GM12878 (cell line): ENCODE data around the gene HAUS7.

Experiments used
- CTCF ChIP-seq, 3 experiments: IDR thresholded peaks in 2 of 3; conservative IDR thresholded peaks in 1 of 3; 2 replicates each; pipeline ENCODE4 v1.5.1; 2011; ENCODE audit warnings: low read depth in 3 of 3, low read length in 3 of 3, mild to moderate bottlenecking in 3 of 3, control low read depth in 2 of 3, moderate library complexity in 2 of 3, inconsistent platforms in 1 of 3, mixed read lengths in 1 of 3; ENCODE audit not compliant: control insufficient read depth in 2 of 3, insufficient read depth in 1 of 3; ENCODE audit errors: extremely low read depth in 1 of 3
- ESRRA ChIP-seq: IDR thresholded peaks from 2 replicates; pipeline ENCODE4 v1.6.1; 2012; ENCODE audit warnings: mild to moderate bottlenecking, low read length, improper control_type of control experiment
- NFYA ChIP-seq: IDR thresholded peaks from 2 replicates; pipeline ENCODE4 v1.6.1; 2011; ENCODE audit warnings: low read depth, mild to moderate bottlenecking, low read length, improper control_type of control experiment, borderline replicate concordance
- TF ChIP-seq, protein P1 (sequence below): IDR thresholded peaks from 2 replicates; pipeline ENCODE4 v1.6.1; 2012; ENCODE audit warnings: low read length, inconsistent platforms

DNA sequence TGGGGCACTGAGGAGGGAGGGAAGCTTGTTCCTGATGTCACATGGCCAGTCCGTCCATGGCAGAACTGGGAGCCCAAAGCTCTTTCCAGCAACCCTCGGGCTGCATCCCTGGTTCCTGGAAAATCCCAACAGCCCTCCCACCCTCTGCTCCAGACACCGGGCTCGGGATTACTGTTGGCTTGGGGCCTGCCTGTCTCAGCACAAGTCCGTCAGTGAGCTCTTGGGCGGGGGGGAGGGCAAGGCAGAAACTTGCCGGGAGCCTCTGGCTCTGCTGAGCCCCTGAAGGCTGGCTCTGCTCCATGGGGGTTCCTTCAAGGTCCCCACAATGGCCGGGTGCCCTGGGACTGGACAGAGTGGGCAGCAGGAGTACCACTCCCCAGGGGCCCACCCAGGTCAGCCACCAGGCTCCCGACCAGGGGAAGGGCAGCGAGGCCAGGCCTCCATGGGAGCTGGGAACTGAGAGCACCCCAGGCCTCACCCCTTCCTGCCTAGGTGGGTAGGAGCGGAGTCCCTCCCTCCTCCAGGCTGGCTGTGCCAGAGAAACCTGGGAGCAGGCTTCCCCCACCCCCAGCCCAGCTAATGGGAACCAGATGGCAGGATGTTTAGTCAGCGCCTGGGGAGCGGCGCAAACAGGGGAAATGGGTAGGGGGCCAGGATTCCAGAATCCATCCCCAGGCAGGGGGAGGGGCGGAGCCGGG lies 6.4 kb upstream of the HAUS7 start:
- TF ChIP-seq, protein P1, sequence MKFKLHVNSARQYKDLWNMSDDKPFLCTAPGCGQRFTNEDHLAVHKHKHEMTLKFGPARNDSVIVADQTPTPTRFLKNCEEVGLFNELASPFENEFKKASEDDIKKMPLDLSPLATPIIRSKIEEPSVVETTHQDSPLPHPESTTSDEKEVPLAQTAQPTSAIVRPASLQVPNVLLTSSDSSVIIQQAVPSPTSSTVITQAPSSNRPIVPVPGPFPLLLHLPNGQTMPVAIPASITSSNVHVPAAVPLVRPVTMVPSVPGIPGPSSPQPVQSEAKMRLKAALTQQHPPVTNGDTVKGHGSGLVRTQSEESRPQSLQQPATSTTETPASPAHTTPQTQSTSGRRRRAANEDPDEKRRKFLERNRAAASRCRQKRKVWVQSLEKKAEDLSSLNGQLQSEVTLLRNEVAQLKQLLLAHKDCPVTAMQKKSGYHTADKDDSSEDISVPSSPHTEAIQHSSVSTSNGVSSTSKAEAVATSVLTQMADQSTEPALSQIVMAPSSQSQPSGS = no peak
- no peak for TF ChIP-seq NFYA
- no peak for TF ChIP-seq ESRRA
- no peak for TF ChIP-seq CTCF (IDR thresholded peaks at IDR 0.05 in 2 of 3, conservative IDR thresholded peaks at IDR 0.05 in 1 of 3; ENCODE audit: control insufficient read depth in 2 of 3, extremely low read depth in 1 of 3, insufficient read depth in 1 of 3, low read depth in 3 of 3, low read length in 3 of 3)
